ENCODE data around the gene PTGDS.

DNA sequence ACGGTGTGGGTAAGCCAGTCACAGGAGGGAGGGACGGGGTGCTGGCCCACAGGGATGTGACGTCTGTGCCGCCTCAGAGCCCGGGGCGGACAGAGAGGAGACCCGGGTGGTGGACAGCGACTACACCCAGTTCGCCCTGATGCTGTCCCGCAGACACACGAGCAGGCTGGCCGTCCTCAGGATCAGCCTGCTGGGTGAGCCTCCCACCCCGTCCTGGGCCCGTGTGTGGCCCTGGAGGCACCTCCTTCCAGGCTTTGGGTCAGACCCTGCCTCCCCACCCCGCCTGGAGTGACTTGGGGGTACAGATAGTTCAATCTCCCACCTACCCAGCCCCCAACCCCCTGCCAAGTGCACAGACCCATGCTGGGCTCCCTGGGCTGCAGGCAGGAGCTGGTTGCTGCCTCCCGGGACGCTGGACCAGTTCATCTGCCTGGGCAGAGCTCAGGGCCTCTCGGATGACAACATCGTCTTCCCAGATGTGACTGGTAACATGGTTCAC lies 23.5 kb upstream of the PTGDS start:
- TF ChIP-seq, protein P1, sequence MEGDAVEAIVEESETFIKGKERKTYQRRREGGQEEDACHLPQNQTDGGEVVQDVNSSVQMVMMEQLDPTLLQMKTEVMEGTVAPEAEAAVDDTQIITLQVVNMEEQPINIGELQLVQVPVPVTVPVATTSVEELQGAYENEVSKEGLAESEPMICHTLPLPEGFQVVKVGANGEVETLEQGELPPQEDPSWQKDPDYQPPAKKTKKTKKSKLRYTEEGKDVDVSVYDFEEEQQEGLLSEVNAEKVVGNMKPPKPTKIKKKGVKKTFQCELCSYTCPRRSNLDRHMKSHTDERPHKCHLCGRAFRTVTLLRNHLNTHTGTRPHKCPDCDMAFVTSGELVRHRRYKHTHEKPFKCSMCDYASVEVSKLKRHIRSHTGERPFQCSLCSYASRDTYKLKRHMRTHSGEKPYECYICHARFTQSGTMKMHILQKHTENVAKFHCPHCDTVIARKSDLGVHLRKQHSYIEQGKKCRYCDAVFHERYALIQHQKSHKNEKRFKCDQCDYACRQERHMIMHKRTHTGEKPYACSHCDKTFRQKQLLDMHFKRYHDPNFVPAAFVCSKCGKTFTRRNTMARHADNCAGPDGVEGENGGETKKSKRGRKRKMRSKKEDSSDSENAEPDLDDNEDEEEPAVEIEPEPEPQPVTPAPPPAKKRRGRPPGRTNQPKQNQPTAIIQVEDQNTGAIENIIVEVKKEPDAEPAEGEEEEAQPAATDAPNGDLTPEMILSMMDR (IDR thresholded peaks at IDR 0.05) = no peak
- no peak for TF ChIP-seq POLR2A (IDR thresholded peaks at IDR 0.05)
